ENCODE data around the gene METTL16. TPM values are rescaled to one million over a fixed set of nuclear protein-coding genes. Genes with fewer than 3 reads are reported as not detected.
A peak's percentile ranks its signal among the peaks of the same experiment; 100 is the strongest.

The METTL16 gene
- total RNA-seq, 2 experiments from 2014 or later, result 27.8 to 29.9 TPM

GRCh38 chr17:2416010-2416734 is 95.5 kb downstream of the METTL16 start:
- Mint-ChIP-seq H3K4me3 (no peak overlapping the region), H3K27ac (peak overlapping the region; percentile 5), H3K27me3 (no peaks in the 10 kb centered on the region), H3K4me1 (no peaks in the 10 kb centered on the region), H3K36me3 (ENCODE audit: low read depth) (peaks cover 2% of the 10 kb centered on the region), H3K9me3 (no peaks in the 10 kb centered on the region)
- ChIA-PET POLR2A (interaction anchor here (1.0 kb wide), 1 partner anchor 33 kb away, joined by 10 read pairs; no protein-coding TSS in a partner anchor), CTCF (interaction anchor here (0.7 to 6.7 kb wide), 26 partner anchors 8 to 361 kb away, joined by 3 to 131 read pairs (median 4); partner anchors contain the start of genes HIC1 and TSR1)
- DNase-seq, result peak; percentile 87

GRCh38 chr17:2415081-2415480 is 96.6 kb downstream of the METTL16 start:
- peaks cover 5% of the 10 kb centered on the region for H3K36me3 Mint-ChIP-seq (ENCODE audit: low read depth)
- H3K27me3 Mint-ChIP-seq, result no peaks in the 10 kb centered on the region
- ChIA-PET POLR2A (no interaction called here), CTCF (interaction anchor here (0.6 to 6.7 kb wide), 13 partner anchors 9 to 360 kb away, joined by 3 to 131 read pairs (median 8); partner anchors contain the start of gene HIC1)
- no peak overlapping the region for H3K27ac Mint-ChIP-seq
- no peaks in the 10 kb centered on the region for H3K9me3 Mint-ChIP-seq
- no peak for DNase-seq
- no peak overlapping the region for H3K4me3 Mint-ChIP-seq
- no peaks in the 10 kb centered on the region for H3K4me1 Mint-ChIP-seq

GRCh38 chr17:2414446-2415064 is 97.1 kb downstream of the METTL16 start:
- Mint-ChIP-seq H3K36me3 (ENCODE audit: low read depth) (peaks cover 3% of the 10 kb centered on the region), H3K27me3 (no peaks in the 10 kb centered on the region), H3K4me1 (no peaks in the 10 kb centered on the region), H3K9me3 (no peaks in the 10 kb centered on the region), H3K4me3 (no peak overlapping the region), H3K27ac (no peak overlapping the region)
- ChIA-PET POLR2A (no interaction called here), CTCF (interaction anchor here (1.0 to 6.7 kb wide), 5 partner anchors 10 to 178 kb away, joined by 3 to 131 read pairs (median 3); partner anchors contain the start of gene PAFAH1B1)
- no peak for DNase-seq

GRCh38 chr17:2412561-2413021 is 99.1 kb downstream of the METTL16 start:
- Mint-ChIP-seq H3K36me3 (ENCODE audit: low read depth) (peaks cover 3% of the 10 kb centered on the region), H3K27ac (peak overlapping the region; percentile 50), H3K9me3 (no peaks in the 10 kb centered on the region), H3K27me3 (no peaks in the 10 kb centered on the region), H3K4me1 (no peaks in the 10 kb centered on the region), H3K4me3 (no peak overlapping the region)
- POLR2A ChIA-PET, result interaction anchor here (0.6 to 0.8 kb wide), 2 partner anchors 20 to 59 kb away, joined by 3 read pairs; no protein-coding TSS in a partner anchor
- DNase-seq, result no peak
- CTCF ChIA-PET, result interaction anchor here (1.0 to 3.9 kb wide), 3 partner anchors 20 to 37 kb away, joined by 3 to 24 read pairs (median 3); no protein-coding TSS in a partner anchor

- CTCF ChIA-PET, result interaction anchor here (1.1 to 3.9 kb wide), 3 partner anchors 9 to 28 kb away, joined by 3 to 24 read pairs (median 4); no protein-coding TSS in a partner anchor
- Mint-ChIP-seq H3K36me3 (ENCODE audit: low read depth) (peaks cover 3% of the 10 kb centered on the region), H3K4me3 (no peak overlapping the region), H3K9me3 (no peaks in the 10 kb centered on the region), H3K27me3 (no peaks in the 10 kb centered on the region), H3K4me1 (peaks cover 9% of the 10 kb centered on the region), H3K27ac (no peak overlapping the region)
- no peak for DNase-seq
- POLR2A ChIA-PET, result no interaction called here
Measured at GRCh38 chr17:2410951-2411350, 100.7 kb downstream of the METTL16 start.

- H3K27me3 Mint-ChIP-seq, result no peaks in the 10 kb centered on the region
- DNase-seq, result no peak
Measured at GRCh38 chr17:2406903-2407790, 104.5 kb downstream of the METTL16 start.

GRCh38 chr17:2406271-2406902 is 105.3 kb downstream of the METTL16 start:
- no peaks in the 10 kb centered on the region for H3K9me3 Mint-ChIP-seq
- peaks cover 3% of the 10 kb centered on the region for H3K36me3 Mint-ChIP-seq (ENCODE audit: low read depth)
- CTCF ChIA-PET, result interaction anchor here (0.6 to 4.8 kb wide), 10 partner anchors 10 to 539 kb away, joined by 3 to 24 read pairs (median 3); partner anchors contain the start of gene HIC1
- POLR2A ChIA-PET, result no interaction called here
- no peak overlapping the region for H3K27ac Mint-ChIP-seq
- H3K4me3 Mint-ChIP-seq, result no peak overlapping the region
- H3K27me3 Mint-ChIP-seq, result no peaks in the 10 kb centered on the region
- DNase-seq, result no peak
- H3K4me1 Mint-ChIP-seq, result peaks cover 31% of the 10 kb centered on the region

More at GRCh38 chr17:2406903-2407790, 104.5 kb downstream of the METTL16 start:
- CTCF ChIA-PET, result interaction anchor here (0.6 to 4.8 kb wide), 11 partner anchors 9 to 538 kb away, joined by 3 to 24 read pairs (median 3); partner anchors contain the start of gene HIC1
- Mint-ChIP-seq H3K4me3 (no peak overlapping the region), H3K4me1 (peaks cover 31% of the 10 kb centered on the region), H3K9me3 (no peaks in the 10 kb centered on the region), H3K27ac (no peak overlapping the region), H3K36me3 (ENCODE audit: low read depth) (peaks cover 3% of the 10 kb centered on the region)
- POLR2A ChIA-PET, result no interaction called here

GRCh38 chr17:2405247-2405926 is 106.3 kb downstream of the METTL16 start:
- H3K4me3 Mint-ChIP-seq, result no peak overlapping the region
- H3K36me3 Mint-ChIP-seq (ENCODE audit: low read depth), result no peaks in the 10 kb centered on the region
- no peaks in the 10 kb centered on the region for H3K27me3 Mint-ChIP-seq
- no peaks in the 10 kb centered on the region for H3K9me3 Mint-ChIP-seq
- DNase-seq, result no peak
- ChIA-PET CTCF (interaction anchor here (4.7 to 4.8 kb wide), 2 partner anchors 11 to 23 kb away, joined by 24 to 28 read pairs; no protein-coding TSS in a partner anchor), POLR2A (no interaction called here)
- H3K27ac Mint-ChIP-seq, result no peak overlapping the region
- H3K4me1 Mint-ChIP-seq, result peaks cover 31% of the 10 kb centered on the region

GRCh38 chr17:2403044-2403443 is 108.6 kb downstream of the METTL16 start:
- POLR2A ChIA-PET, result interaction anchor here (0.7 kb wide), 1 partner anchor 9 kb away, joined by 4 read pairs; no protein-coding TSS in a partner anchor
- peak overlapping the region; percentile 77 for H3K4me3 Mint-ChIP-seq
- CTCF ChIA-PET, result interaction anchor here (0.6 to 4.7 kb wide), 5 partner anchors 8 to 384 kb away, joined by 3 to 28 read pairs (median 4); no protein-coding TSS in a partner anchor

GRCh38 chr17:2402544-2402943 is 109.1 kb downstream of the METTL16 start:
- Mint-ChIP-seq H3K27me3 (no peaks in the 10 kb centered on the region), H3K4me3 (peak overlapping the region; percentile 77), H3K4me1 (peaks cover 49% of the 10 kb centered on the region), H3K9me3 (no peaks in the 10 kb centered on the region), H3K36me3 (ENCODE audit: low read depth) (no peaks in the 10 kb centered on the region), H3K27ac (peak overlapping the region; percentile 91)
- no peak for DNase-seq
- CTCF ChIA-PET, result interaction anchor here (0.5 to 4.7 kb wide), 5 partner anchors 9 to 385 kb away, joined by 3 to 28 read pairs (median 4); no protein-coding TSS in a partner anchor
- POLR2A ChIA-PET, result interaction anchor here (0.7 kb wide), 1 partner anchor 8 kb away, joined by 4 read pairs; no protein-coding TSS in a partner anchor

More at GRCh38 chr17:2403044-2403443, 108.6 kb downstream of the METTL16 start:
- H3K36me3 Mint-ChIP-seq (ENCODE audit: low read depth), result no peaks in the 10 kb centered on the region
- peaks cover 44% of the 10 kb centered on the region for H3K4me1 Mint-ChIP-seq
- H3K27ac Mint-ChIP-seq, result peak overlapping the region; percentile 91
- H3K27me3 Mint-ChIP-seq, result no peaks in the 10 kb centered on the region
- DNase-seq, result no peak
- H3K9me3 Mint-ChIP-seq, result no peaks in the 10 kb centered on the region
